Epidermal melanocyte (primary cell): ENCODE results near the gene DNAH2.

ENCODE experiments used
- DNase-seq: peaks from one replicate; pipeline ENCODE4 v3.0.0; 2011; ENCODE audit warnings: low spot score; ENCODE audit not compliant: insufficient read length

Gene DNAH2, protein sequence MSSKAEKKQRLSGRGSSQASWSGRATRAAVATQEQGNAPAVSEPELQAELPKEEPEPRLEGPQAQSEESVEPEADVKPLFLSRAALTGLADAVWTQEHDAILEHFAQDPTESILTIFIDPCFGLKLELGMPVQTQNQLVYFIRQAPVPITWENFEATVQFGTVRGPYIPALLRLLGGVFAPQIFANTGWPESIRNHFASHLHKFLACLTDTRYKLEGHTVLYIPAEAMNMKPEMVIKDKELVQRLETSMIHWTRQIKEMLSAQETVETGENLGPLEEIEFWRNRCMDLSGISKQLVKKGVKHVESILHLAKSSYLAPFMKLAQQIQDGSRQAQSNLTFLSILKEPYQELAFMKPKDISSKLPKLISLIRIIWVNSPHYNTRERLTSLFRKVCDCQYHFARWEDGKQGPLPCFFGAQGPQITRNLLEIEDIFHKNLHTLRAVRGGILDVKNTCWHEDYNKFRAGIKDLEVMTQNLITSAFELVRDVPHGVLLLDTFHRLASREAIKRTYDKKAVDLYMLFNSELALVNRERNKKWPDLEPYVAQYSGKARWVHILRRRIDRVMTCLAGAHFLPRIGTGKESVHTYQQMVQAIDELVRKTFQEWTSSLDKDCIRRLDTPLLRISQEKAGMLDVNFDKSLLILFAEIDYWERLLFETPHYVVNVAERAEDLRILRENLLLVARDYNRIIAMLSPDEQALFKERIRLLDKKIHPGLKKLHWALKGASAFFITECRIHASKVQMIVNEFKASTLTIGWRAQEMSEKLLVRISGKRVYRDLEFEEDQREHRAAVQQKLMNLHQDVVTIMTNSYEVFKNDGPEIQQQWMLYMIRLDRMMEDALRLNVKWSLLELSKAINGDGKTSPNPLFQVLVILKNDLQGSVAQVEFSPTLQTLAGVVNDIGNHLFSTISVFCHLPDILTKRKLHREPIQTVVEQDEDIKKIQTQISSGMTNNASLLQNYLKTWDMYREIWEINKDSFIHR (N-terminal part only)

DNA sequence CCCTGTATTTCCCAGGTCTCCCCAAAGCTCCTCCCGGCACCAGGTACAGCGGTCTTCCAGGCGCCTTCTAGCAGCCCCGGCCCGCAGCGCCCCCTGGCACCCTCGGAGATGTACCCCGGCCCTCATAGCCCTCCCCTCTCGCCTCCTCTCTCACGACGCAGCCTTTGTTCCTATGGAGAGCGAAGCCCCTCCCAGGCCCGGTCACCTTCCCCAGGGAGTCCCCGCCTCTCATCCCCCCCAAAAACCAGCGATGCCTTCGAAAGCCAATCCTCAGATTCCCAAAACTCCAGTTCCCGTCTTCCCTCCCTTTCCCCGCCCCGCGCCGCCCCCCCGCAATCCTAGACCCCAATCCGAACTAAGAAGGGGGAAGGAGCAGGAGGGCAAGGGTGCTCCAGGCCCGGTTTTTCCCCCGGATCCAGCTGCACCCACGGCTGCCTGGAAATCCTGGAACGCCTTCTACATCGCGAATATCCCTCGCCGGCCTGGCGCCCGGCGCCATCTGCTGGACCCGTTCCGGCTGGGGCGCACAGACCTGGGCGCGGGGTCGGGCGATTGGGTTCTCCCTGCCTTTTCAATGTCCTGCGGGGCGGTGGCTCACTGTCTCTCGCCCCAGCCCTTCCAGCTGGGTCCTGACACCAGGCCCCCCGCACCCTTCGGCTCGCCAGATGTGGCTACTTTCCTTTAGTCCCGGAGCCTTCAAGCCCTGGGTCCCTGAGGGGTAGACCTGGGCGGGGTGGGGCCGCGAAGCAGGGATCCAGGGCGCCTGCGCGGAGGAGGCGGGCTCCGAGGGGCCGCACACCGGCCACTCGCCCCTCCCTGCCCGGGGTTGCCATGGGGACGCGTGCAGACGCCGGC, at the start of gene DNAH2:
DNAH2 (plus strand) TSS at position 844 of the 855 bp plus-strand sequence. CDS start 1,991 bp downstream, outside the sequence.
- DNase-seq: peak; percentile 75

DNA sequence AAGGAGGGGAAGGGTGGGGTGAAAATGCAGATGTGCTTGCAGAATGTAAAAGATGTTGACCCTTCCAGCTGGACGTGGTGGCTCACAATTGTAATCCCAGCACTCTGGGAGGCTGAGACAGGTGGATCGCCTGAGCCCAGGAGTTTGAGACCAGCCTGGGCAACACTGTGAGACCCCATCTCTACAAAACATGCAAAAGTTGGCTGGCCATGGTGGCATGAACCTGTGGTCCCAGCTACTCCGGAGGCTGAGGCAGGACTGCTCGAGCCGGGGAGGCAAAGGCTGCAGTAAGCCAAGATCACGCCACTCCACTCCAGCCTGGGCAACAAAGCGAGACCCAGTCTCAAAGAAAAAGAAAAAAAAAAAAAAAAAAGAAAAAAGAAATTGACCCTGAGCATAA, 49.1 kb upstream of the DNAH2 start:
- DNase-seq: no peak

DNA sequence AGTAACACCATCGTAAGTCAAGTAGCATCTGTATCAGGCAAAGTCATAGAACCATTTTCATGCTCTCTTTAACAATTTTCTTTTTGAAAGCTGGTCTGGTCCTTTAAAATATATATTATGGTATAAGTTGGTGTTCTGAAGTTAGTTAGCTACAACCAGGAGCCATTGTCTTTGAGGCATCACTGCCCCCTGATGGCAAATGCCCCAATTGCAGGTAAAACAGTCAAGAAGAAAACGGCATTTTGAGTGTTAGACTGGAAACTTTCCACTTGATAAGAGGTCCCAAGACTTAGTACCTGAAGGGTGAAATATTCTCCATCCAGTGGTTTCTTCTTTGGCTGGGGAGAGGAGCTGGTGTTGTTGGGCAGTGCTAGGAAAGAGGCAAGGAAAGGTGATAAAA, 44.3 kb upstream of the DNAH2 start:
- DNase-seq: no peak

DNA sequence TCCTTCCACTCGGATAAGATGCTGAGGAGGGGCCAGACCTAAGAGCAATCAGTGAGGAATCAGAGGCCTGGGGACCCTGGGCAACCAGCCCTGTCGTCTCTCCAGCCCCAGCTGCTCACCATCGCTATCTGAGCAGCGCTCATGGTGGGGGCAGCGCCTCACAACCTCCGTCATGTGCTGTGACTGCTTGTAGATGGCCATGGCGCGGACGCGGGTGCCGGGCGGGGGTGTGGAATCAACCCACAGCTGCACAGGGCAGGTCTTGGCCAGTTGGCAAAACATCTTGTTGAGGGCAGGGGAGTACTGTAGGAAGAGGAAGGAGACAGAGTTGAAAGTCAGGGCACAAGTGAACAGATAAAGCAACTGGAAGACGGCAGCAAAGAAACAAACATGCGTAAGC, 42.6 kb upstream of the DNAH2 start:
- peak; percentile 12 for DNase-seq

DNA sequence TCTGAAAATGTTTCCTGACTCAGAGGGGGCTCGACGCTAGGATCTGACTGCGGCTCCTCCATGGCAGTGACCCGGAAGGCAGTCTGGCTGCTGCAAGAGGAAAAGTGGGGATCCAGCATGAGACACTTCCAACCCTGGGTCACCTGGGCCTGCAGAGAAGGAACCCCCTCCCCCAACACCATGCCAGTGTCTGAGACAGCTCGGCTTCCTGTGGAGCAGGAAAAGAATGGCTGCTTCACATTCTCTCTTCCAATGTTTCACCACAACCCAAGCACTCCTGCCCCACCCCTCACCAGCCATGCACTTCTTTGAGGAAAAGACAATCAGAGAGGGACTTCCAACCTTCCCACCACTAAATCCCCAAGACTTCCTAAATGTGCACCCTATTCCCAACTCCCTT, 41.0 kb upstream of the DNAH2 start:
- DNase-seq: no peak

DNA sequence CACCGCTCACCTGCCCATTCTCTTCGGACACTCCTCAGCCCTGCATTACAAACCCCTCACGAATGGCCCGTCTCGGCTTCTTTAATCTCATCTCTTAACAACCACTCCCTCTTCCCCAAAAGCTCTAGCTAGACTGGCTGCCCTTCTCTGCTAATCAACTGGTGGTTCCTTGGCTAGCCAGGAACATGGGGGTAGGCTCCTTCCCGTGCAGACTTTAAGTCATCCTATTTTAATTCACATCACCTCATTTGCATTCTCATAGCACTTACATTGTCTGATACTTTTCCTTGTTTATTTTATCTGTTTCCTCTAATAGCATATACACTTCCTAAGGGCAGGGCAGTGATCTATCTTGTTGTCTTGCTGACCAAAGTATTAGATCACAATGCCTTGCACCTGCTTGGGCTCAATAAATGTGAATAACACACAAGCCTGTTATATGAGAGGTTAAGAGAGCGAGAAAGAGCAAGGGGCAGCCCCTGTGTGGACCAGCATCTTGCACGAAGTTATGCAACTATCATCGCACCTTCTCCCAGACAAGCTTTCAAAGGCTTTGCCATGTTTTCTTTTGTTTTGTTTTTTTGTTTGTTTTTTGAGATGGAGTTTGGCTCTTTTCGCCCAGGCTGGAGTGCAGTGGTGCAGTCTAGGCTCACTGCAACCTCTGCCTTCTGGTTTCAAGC, 40.0 kb upstream of the DNAH2 start:
- peak; percentile 12 for DNase-seq

DNA sequence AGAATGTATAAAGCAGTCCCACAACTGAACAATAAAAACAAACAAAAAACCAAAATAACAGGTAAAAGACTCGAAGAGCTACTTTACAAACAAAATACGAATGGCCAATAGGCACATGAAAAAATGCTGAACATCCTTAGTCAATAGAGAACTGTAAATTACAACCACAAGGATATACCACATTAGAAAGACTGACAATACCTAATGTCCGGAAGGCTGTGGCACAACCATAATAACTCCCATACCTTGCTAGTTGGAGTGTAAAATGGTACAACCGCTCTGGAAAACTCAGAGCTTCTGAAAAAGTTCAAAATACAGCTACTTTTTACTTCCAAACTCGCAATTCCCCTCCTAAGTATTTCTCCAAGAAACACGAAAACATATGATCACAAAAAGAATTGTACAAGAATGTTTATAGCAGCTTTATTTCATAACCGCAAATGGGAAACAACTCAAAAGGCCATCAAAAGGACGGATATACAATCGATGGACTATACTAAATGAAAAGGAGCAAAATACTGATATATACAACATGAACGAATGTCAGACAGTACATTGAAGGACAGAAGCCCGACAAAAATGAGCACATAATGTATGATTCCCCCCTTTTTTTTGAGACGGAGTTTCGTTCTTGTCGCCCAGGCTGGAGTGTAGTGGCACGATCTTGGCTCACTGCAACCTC, 32.6 kb upstream of the DNAH2 start:
- DNase-seq: no peak

DNA sequence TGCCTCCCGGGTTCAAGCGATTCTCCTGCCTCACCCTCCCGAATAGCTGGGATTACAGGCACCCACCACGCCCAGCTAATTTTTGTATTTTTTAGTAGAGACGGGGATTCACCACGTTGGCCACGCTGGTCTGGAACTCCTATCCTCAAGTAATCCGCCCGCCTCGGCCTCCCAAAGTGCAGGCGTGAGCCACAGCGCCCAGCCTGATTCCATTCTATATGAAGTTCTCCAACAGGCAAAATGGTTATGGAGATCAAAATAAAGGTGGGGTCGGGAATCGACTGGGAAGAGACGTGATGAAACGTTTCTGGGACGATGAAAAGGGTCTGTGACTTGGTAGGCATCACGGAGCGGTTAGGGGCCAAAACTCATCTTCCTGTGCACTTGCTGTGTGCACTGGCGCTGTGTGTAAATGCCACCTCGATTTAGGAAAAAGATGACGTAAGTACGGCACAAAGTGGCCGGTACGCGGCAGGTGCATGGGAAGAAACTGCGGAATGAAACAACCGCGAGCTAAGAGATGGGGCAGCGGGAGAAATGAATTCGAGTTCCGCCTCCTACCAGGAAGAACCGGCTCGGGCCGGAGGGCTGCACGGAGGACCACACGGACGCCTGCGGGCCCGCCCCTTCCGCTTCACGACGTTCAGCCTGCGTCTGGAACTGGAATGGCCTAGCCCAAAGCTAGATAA, 31.9 kb upstream of the DNAH2 start:
- DNase-seq: peak; percentile 92

DNA sequence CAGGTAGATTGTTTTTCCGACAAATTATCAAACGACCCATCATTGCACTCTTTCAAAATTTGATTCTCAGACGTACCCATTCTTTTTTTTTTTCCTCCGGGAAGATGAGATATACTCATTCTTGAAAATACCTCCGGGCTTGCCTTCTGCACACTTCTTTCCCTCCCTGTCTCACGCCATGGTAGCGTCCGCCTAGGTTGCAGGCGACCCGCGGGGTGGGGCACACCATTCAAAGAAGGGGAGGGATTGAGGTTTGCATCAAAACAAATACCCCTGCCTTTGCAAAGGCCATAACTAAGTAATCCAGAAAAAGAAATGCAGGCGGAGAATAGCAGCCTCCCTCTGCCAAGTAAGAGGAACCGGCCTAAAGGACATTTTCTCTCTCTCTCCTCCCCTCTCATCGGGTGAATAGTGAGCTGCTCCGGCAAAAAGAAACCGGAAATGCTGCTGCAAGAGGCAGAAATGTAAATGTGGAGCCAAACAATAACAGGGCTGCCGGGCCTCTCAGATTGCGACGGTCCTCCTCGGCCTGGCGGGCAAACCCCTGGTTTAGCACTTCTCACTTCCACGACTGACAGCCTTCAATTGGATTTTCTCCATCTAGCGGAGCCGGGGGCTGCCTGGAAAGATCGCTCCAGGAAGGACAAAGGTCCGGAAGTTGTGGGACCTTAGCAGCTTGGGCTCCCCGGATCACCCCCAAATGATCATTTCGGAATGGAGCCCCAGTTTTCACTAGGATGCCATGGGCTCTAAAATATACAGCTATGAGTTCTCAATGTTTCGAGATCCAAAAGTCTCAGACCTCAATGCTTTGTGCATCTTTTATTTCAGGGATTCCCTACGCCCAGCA, 31.1 kb upstream of the DNAH2 start:
- peak; percentile 44 for DNase-seq

DNA sequence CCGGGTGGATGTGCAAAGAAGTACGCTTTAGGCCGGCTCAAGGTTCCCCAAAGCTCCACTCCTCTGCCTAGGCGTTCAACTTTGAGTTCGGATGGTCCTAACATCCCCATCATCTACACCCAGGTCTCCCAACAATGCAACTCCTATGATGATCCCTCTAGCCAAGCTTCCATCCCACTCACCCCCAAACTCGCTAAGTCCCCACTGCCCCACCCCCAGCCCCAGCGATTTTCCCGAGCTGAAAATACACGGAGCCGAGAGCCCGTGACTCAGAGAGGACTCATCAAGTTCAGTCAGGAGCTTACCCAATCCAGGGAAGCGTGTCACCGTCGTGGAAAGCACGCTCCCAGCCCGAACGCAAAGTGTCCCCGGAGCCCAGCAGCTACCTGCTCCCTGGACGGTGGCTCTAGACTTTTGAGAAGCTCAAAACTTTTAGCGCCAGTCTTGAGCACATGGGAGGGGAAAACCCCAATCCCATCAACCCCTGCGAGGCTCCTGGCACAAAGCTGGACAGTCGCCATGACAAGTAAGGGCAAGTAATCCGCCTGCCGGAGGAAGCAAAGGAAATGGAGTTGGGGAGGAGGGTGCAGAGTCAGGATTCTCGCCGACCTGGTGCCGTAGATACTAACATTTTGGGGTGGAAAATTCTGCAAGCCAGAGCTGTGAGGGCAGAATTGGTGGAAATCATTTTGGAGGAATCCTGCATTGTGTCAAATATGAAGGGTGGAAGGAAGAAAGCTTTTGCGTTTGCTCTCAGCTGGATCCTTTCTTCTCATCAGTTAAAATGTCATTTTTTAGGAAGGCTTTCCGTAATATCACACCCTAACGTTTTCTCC, 30.3 kb upstream of the DNAH2 start, which contains the start of gene TP53:
TP53 (minus strand) TSS at position 419 of the 836 bp plus-strand sequence. CDS start 10,896 bp downstream, outside the sequence.
- peak; percentile 71 for DNase-seq

DNA sequence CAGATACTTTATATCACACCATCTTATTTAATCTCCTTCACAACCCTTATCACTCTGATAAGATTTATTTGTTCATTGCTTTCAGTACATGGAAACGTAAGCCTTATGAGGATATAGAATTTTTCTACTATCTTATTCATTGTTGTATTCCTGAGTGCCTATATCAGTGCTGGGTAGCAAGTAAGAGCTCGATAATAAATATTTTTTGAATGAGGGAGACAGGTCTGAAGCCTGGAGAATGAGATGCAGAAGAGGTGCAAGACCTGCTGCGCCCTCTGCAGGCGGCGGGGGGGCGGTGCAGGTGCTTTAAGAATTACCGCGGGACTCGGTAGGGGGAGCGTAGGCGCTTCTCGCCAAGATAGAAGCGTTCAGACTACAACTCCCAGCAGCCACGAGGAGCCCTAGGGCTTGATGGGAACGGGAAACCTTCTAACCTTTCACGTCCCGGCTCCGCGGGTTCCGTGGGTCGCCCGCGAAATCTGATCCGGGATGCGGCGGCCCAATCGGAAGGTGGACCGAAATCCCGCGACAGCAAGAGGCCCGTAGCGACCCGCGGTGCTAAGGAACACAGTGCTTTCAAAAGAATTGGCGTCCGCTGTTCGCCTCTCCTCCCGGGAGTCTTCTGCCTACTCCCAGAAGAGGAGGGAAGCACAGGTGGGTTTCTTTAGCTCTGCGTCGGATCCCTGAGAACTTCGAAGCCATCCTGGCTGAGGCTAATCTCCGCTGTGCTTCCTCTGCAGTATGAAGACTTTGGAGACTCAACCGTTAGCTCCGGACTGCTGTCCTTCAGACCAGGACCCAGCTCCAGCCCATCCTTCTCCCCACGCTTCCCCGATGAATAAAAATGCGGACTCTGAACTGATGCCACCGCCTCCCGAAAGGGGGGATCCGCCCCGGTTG, 29.4 kb upstream of the DNAH2 start, which contains the start of gene WRAP53:
WRAP53 (plus strand) TSS at position 570 of the 900 bp plus-strand sequence; CDS start at position 742, 172 bp downstream.
- DNase-seq: peak; percentile 94

DNA sequence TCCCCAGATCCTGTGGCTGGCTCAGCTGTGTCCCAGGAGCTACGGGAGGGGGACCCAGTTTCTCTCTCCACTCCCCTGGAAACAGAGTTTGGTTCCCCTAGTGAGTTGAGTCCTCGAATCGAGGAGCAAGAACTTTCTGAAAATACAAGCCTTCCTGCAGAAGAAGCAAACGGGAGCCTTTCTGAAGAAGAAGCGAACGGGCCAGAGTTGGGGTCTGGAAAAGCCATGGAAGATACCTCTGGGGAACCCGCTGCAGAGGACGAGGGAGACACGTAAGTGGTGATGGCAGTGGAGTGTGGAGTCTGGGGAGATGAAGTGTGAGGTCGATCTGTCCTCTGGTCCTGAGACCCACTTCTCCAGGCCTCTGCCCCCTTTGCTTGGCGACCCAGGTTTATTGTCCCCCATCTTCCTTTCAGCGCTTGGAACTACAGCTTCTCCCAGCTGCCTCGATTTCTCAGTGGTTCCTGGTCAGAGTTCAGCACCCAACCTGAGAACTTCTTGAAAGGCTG, 28.7 kb upstream of the DNAH2 start:
- no peak for DNase-seq

DNA sequence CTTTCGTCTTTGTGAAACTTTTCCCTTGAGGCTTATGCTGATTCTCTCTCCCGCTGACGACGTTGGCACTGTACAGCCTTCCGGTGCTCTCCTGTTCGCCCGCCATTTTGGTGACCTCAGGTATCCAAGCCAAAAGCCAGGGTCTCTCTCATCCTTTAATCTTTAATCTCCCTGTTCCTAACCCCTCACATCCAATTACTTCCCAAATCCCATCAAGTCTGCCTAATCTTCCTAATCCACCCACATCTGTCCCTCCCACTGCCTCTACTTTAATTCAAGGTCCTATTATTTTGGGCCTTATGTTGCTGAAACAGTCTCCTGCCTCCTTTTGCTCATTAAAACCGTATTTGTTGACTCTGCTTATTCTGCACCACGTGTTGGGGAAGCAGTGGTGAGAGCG, 22.0 kb upstream of the DNAH2 start:
- DNase-seq: no peak

DNA sequence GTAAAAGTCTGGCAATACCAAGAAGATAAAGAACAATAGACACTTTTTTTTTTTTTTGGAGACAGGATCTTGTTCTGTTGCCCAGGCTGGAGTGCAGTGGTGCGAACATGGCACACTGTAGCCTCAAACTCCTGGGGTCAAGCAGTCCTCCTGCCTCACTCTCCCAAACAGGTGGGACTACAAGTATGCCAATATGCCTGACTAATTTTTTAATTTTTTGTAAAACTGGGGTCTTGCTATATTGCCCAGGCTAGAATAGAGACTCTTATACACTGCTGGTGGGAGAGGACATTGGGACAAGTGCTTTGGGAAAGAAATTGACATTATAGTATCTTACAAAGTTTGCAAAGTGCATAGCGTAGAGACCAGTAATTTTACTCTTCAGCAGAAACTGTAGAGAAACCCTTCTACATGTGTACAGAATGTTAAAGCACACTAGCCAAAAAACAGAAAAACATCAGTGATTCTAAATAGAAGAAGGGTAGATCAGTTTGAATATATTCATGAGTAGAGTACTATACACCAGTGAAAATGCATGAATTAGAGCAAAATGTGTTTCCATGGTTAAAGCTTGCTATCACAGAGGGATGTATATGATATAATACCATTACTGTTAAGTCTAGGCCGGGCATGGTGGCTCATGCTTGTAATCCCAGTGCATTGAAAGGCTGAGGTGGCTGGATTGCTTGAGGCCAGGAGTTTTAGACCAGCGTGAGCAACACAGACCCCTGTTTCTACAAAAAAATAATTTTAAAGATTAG, 19.5 kb upstream of the DNAH2 start:
- no peak for DNase-seq

DNA sequence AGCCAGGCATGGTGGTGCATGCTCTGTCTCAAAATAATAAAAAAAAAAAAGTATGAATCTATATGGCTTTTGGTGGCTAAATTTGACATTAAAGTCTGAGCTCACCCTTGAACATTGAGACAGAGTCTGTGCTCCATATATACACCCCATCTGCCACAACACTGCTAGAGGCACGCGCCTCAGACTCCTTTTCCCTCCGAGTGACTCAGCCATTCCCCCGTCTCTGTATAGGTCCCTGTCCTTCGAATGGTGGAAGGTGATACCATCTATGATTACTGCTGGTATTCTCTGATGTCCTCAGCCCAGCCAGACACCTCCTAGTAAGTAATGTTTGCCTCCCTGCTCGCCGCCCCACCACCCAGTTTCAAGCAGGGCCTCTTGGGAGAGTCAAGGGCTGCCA, 17.0 kb upstream of the DNAH2 start:
- DNase-seq: no peak
